ENCODE measurements around the gene PLEKHB1.

GRCh38 chr11:73648121-73648520 lies 1.7 kb downstream of the PLEKHB1 start:
- TF ChIP-seq, protein P1, sequence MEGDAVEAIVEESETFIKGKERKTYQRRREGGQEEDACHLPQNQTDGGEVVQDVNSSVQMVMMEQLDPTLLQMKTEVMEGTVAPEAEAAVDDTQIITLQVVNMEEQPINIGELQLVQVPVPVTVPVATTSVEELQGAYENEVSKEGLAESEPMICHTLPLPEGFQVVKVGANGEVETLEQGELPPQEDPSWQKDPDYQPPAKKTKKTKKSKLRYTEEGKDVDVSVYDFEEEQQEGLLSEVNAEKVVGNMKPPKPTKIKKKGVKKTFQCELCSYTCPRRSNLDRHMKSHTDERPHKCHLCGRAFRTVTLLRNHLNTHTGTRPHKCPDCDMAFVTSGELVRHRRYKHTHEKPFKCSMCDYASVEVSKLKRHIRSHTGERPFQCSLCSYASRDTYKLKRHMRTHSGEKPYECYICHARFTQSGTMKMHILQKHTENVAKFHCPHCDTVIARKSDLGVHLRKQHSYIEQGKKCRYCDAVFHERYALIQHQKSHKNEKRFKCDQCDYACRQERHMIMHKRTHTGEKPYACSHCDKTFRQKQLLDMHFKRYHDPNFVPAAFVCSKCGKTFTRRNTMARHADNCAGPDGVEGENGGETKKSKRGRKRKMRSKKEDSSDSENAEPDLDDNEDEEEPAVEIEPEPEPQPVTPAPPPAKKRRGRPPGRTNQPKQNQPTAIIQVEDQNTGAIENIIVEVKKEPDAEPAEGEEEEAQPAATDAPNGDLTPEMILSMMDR (IDR thresholded peaks at IDR 0.05; ENCODE audit: low read depth, low read length, poor library complexity, severe bottlenecking) = no peak
- no peak for TF ChIP-seq EZH2phosphoT487 (IDR thresholded peaks at IDR 0.05; ENCODE audit: borderline replicate concordance, low read length)
